Kidney (tissue), 13 donors: ENCODE data around the gene KRABD2.

Experiments
- DNase-seq, 5 donors: peaks; one replicate each; pipeline ENCODE4 v3.0.0-alpha.2; 2013 to 2020
- FAIRE-seq: peaks from 2 replicates; lab custom pipeline; 2012; peaks lifted over from hg19 to GRCh38; lab: Jason Lieb, UNC
- H3K27ac ChIP-seq, 2 donors: one replicate each; pipeline ENCODE4 v1.7.0; 2013; ENCODE audit warnings: low read depth in 2 of 2, low read length in 2 of 2, inconsistent platforms in 1 of 2
- H3K27me3 ChIP-seq: one replicate; pipeline ENCODE4 v1.7.1; 2013; ENCODE audit warnings: low read length, inconsistent platforms; ENCODE audit not compliant: control insufficient read depth, insufficient read depth
- H3K36me3 ChIP-seq, 3 donors: one replicate each; pipeline versions ENCODE4 v1.7.0 to v1.7.1; 2013; ENCODE audit warnings: low read length in 3 of 3, control low read depth in 1 of 3, inconsistent platforms in 1 of 3; ENCODE audit not compliant: insufficient read depth in 3 of 3, control insufficient read depth in 2 of 3
- H3K4me1 ChIP-seq, 3 donors: one replicate each; pipeline versions ENCODE4 v1.7.0 to v1.7.1; 2013; ENCODE audit warnings: low read length in 3 of 3, inconsistent platforms in 1 of 3, low read depth in 1 of 3; ENCODE audit not compliant: control insufficient read depth in 2 of 3, insufficient read depth in 2 of 3
- H3K4me3 ChIP-seq, 3 donors: one replicate each; pipeline versions ENCODE4 v1.7.0 to v1.8.1; 2013; ENCODE audit warnings: low read length in 3 of 3, control low read depth in 1 of 3, inconsistent platforms in 1 of 3
- H3K9ac ChIP-seq, 3 donors: one replicate each; pipeline versions ENCODE4 v1.7.0 to v1.7.1; 2013; ENCODE audit warnings: low read length in 3 of 3, control low read depth in 1 of 3, inconsistent platforms in 1 of 3
- H3K9me3 ChIP-seq, 3 donors: one replicate each; pipeline versions ENCODE4 v1.7.0 to v1.7.1; 2013; ENCODE audit warnings: low read length in 3 of 3, control low read depth in 1 of 3, inconsistent platforms in 1 of 3; ENCODE audit not compliant: control insufficient read depth in 2 of 3, insufficient read depth in 1 of 3
- CTCF ChIP-seq: IDR thresholded peaks from 3 replicates; pipeline ENCODE4 v1.5.1; 2012; ENCODE audit warnings: mild to moderate bottlenecking, moderate library complexity, borderline replicate concordance; ENCODE audit not compliant: insufficient read depth; ENCODE audit errors: extremely low read depth
- intact Hi-C: fragments of 100-400 bp; cut with DNase I; formaldehyde crosslinking; loops from one replicate; pipeline ENCODE4 v1.11.1; 2022
- donor health status: control.
- donor health status: control.
- donor health status: control.
- donor health status: control.
- donor health status: control.
- donor health status: DM: yes; HTN: yes; CAD: no.
- donor health status: Normal renal cell carcinoma (clear cell type).

Gene KRABD2

DNA sequence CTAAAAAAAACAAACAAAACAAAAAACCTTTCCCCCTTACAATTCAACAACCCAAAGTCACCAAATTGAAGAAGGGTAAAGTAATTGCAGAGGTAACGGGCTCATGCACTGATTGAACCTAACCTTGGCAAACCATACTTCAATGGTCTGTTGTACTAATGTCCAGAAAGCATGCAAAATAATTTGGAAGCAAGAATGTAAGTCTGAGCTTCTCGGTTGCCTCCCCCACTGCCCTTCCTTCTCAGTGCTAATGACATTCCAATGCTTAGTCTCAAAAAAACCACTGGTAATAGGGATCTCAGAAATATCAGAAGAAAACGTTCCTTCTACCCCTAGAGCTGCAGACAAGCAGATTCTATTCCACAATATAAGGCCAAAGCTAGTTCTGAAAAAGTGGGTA, 15.8 kb downstream of the KRABD2 start:
- intact Hi-C loops = no loop called here
- Histone ChIP-seq H3K9me3 (no peaks in the 10 kb centered on the region), H3K27ac (no peak overlapping the region), H3K27me3 (no peaks in the 10 kb centered on the region), H3K4me3 (no peak overlapping the region), H3K9ac (no peak overlapping the region), H3K36me3 (no peaks in the 10 kb centered on the region), H3K4me1 (peaks cover 5 to 8% (median 7%) of the 10 kb centered on the region in 3 donors)
- DNase-seq = peak in 2 of 5 donors; percentile 54 to 55
- TF ChIP-seq CTCF = no peak
- no peak for FAIRE-seq

DNA sequence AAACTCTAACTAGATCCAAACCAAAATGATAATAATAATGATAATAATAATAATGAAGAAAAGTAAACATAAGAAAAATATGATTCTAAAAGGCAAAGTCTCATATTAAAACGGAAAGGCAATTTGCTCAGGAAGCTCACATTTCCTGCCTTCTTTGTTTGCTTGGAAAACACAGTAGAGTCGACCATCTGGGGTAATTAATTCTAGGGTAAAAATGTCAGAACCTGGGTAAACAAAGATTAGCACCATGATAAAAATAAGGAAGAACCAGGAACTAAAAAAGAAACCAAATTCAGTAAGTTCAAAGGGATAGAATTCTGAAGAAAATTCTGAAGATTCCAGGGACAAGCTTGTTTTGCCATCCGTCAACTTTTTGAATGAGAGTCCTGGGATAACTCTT, 16.2 kb downstream of the KRABD2 start:
- DNase-seq (peak in 2 of 5 donors; percentile 27 to 54), FAIRE-seq (peak; percentile 21)
- Histone ChIP-seq H3K9me3 (no peaks in the 10 kb centered on the region), H3K27ac (no peak overlapping the region), H3K4me3 (no peak overlapping the region), H3K4me1 (peaks cover 5 to 8% (median 7%) of the 10 kb centered on the region in 3 donors), H3K27me3 (no peaks in the 10 kb centered on the region), H3K36me3 (no peaks in the 10 kb centered on the region), H3K9ac (no peak overlapping the region)
- no peak for TF ChIP-seq CTCF
- intact Hi-C loops = no loop called here

- H3K4me3 ChIP-seq = no peak overlapping the region
- H3K9ac ChIP-seq = no peak overlapping the region
- H3K36me3 ChIP-seq = no peaks in the 10 kb centered on the region
- FAIRE-seq (no peak), DNase-seq (peak in 2 of 5 donors; percentile 40 to 74)
- no peaks in the 10 kb centered on the region for H3K27me3 ChIP-seq
- peaks cover 5 to 8% (median 7%) of the 10 kb centered on the region in 3 donors for H3K4me1 ChIP-seq
- TF ChIP-seq CTCF = no peak
- no peaks in the 10 kb centered on the region for H3K9me3 ChIP-seq
- no peak overlapping the region for H3K27ac ChIP-seq
- intact Hi-C loops = no loop called here
Observed at GRCh38 chr17:8359769-8360168, 16.7 kb downstream of the KRABD2 start.

DNA sequence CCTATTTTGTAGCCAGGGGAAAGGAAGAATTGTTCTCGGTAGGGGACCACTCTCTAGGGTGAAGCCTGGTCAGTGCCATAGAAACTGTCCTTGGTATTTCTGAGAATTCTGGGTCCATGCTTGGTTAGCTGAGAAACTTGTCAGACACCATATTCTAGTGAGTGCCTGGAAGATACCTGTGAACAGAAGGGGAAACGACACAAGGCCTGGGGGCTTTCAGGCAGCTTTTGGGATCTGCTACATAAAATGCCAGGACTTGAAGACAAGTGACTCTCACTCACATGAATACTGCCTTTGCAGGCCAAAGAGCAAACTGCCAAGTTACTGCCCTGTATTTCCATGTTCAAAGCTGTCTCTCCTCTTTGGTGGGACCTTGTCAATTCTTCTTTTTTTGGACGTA, 18.6 kb downstream of the KRABD2 start:
- DNase-seq (no peak), FAIRE-seq (no peak)
- no peak overlapping the region for H3K9ac ChIP-seq
- no peak overlapping the region for H3K27ac ChIP-seq
- no peaks in the 10 kb centered on the region for H3K27me3 ChIP-seq
- intact Hi-C loops = no loop called here
- H3K4me3 ChIP-seq = no peak overlapping the region
- peaks cover 5 to 8% (median 7%) of the 10 kb centered on the region in 3 donors for H3K4me1 ChIP-seq
- H3K36me3 ChIP-seq = no peaks in the 10 kb centered on the region
- no peaks in the 10 kb centered on the region for H3K9me3 ChIP-seq
- no peak for TF ChIP-seq CTCF
